WERI-Rb-1 (cell line): ENCODE results near the gene MUC5B.

Experiments used
- DNase-seq: peaks from one replicate; pipeline ENCODE4 v3.0.0-alpha.2; 2020
- H3K27ac ChIP-seq: fragments of 250-450 bp; sonication (Bioruptor Pico); 2 replicates; pipeline ENCODE4 v1.5.1; 2020; ENCODE audit warnings: mild to moderate bottlenecking, moderate library complexity
- H3K27me3 ChIP-seq: fragments of 250-450 bp; sonication (Bioruptor Pico); 2 replicates; pipeline ENCODE4 v1.5.1; 2021; ENCODE audit warnings: mild to moderate bottlenecking, low read depth, moderate library complexity; ENCODE audit not compliant: insufficient read depth, severe bottlenecking
- H3K36me3 ChIP-seq: fragments of 250-450 bp; sonication (Bioruptor Pico); 2 replicates; pipeline ENCODE4 v1.5.1; 2020; ENCODE audit warnings: mild to moderate bottlenecking, moderate library complexity
- H3K4me3 ChIP-seq: 2 replicates; pipeline ENCODE4 v1.5.1; 2011; ENCODE audit warnings: low read depth, mild to moderate bottlenecking, control low read depth, low read length
- H3K9me3 ChIP-seq: fragments of 250-450 bp; sonication (Bioruptor Pico); 2 replicates; pipeline ENCODE4 v1.5.1; 2021; ENCODE audit warnings: mild to moderate bottlenecking, moderate library complexity; ENCODE audit not compliant: severe bottlenecking
- TF ChIP-seq, protein P1 (sequence below): IDR thresholded peaks from 2 replicates; pipeline ENCODE4 v1.5.1; 2011; ENCODE audit warnings: low read depth, mild to moderate bottlenecking, control low read depth, inconsistent platforms, low read length

The MUC5B gene

DNA sequence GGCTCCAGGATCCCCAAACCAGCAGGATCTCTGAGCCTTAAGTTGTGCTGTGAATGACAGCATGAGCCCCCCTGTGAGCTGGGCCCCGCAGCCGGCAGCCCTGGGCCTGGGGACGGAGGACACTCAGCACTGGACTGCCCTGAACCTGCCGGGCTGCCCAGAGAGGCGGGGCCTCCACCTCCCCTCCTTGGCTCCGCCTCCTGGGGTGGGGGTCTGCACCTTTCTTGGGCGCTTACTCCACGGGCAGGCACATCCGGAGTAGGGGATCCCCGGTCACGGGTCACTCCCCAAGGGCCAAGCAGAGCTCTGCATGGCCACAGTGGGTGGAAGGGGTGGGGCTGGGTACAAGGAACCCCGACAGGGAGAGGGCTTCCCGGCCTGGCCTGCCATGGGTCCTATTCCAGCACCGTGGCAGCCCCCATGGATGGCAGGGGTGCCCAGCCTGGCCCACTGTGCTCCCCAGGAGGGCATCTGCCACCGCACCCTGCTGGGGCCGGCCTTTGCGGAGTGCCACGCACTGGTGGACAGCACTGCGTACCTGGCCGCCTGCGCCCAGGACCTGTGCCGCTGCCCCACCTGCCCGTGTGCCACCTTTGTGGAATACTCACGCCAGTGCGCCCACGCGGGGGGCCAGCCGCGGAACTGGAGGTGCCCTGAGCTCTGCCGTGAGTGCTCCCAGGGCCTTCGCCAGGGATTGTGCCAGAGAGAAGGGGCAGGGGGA lies 5.4 kb downstream of the MUC5B start:
- H3K27me3 ChIP-seq: no peaks in the 10 kb centered on the region
- H3K27ac ChIP-seq: no peak overlapping the region
- no peaks in the 10 kb centered on the region for H3K36me3 ChIP-seq
- no peak overlapping the region for H3K4me3 ChIP-seq
- H3K9me3 ChIP-seq: no peaks in the 10 kb centered on the region
- DNase-seq: no peak
- TF ChIP-seq, protein P1, sequence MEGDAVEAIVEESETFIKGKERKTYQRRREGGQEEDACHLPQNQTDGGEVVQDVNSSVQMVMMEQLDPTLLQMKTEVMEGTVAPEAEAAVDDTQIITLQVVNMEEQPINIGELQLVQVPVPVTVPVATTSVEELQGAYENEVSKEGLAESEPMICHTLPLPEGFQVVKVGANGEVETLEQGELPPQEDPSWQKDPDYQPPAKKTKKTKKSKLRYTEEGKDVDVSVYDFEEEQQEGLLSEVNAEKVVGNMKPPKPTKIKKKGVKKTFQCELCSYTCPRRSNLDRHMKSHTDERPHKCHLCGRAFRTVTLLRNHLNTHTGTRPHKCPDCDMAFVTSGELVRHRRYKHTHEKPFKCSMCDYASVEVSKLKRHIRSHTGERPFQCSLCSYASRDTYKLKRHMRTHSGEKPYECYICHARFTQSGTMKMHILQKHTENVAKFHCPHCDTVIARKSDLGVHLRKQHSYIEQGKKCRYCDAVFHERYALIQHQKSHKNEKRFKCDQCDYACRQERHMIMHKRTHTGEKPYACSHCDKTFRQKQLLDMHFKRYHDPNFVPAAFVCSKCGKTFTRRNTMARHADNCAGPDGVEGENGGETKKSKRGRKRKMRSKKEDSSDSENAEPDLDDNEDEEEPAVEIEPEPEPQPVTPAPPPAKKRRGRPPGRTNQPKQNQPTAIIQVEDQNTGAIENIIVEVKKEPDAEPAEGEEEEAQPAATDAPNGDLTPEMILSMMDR: no peak

DNA sequence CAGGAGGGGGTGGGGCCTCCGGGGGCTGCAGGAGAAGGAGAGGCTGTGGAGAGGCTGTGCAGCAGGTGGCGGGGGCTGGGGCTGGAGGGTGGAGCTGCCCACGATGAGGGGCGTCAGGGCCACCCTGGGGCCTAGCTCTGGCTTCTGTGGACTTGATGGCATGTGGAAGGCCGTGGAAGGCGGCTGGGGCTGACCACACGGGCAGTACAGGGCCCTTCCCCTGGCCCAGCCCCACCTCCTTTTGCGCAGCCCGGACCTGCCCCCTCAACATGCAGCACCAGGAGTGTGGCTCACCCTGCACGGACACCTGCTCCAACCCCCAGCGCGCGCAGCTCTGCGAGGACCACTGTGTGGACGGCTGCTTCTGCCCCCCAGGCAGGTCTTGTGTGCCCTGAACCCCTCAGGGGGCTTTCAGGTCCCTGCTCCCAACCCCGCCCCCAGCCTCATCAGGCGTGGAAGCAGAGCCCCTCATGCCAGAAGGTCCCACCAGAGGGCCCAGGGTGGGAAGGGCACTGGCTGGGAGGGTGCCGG lies 6.1 kb downstream of the MUC5B start:
- H3K27ac ChIP-seq: no peak overlapping the region
- H3K9me3 ChIP-seq: no peaks in the 10 kb centered on the region
- TF ChIP-seq, protein P1: no peak
- H3K4me3 ChIP-seq: no peak overlapping the region
- DNase-seq: no peak
- no peaks in the 10 kb centered on the region for H3K27me3 ChIP-seq
- H3K36me3 ChIP-seq: no peaks in the 10 kb centered on the region

DNA sequence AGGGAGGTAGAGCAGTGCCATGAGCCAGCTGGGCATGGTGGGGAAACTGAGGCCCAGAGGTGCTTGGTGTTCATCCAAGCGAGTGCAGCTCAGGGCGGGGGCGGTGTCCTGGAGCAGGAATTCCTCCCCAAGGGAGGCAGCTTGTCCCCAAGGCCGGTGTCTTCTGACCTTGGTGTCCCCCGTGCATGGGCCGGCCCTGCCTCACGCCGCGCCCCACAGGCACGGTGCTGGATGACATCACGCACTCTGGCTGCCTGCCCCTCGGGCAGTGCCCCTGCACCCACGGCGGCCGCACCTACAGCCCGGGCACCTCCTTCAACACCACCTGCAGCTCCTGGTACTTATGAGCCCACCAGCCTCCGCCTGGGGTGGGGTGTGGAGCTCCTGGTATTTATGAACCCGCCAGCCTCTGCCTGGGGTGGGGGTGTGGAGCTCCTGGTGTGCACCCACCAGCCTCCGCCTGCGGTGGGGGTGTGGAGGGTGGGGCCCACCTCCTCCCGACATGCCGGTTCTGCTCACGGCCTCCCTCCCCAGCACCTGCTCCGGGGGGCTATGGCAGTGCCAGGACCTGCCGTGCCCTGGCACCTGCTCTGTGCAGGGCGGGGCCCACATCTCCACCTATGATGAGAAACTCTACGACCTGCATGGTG lies 6.7 kb downstream of the MUC5B start:
- H3K9me3 ChIP-seq: no peaks in the 10 kb centered on the region
- no peak overlapping the region for H3K4me3 ChIP-seq
- H3K27ac ChIP-seq: no peak overlapping the region
- H3K36me3 ChIP-seq: no peaks in the 10 kb centered on the region
- TF ChIP-seq, protein P1: no peak
- DNase-seq: peak; percentile 4
- no peaks in the 10 kb centered on the region for H3K27me3 ChIP-seq

DNA sequence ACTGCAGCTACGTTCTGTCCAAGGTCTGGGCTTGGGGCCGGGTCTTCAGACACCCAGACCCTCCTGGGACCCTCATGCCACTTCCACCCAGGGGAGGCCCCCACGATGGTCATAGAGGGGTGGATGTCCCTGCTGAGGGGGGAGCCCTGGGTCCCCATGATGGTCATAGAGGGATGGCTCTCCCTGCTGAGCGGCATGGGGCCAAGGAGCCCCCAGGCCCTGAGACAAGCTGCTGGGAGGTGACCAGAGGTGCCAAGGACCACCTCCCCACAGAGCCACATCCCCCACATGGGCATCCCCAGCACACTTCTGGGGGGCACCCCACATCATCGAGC lies 7.2 kb downstream of the MUC5B start:
- peak; percentile 6 for DNase-seq
- no peaks in the 10 kb centered on the region for H3K36me3 ChIP-seq

DNA sequence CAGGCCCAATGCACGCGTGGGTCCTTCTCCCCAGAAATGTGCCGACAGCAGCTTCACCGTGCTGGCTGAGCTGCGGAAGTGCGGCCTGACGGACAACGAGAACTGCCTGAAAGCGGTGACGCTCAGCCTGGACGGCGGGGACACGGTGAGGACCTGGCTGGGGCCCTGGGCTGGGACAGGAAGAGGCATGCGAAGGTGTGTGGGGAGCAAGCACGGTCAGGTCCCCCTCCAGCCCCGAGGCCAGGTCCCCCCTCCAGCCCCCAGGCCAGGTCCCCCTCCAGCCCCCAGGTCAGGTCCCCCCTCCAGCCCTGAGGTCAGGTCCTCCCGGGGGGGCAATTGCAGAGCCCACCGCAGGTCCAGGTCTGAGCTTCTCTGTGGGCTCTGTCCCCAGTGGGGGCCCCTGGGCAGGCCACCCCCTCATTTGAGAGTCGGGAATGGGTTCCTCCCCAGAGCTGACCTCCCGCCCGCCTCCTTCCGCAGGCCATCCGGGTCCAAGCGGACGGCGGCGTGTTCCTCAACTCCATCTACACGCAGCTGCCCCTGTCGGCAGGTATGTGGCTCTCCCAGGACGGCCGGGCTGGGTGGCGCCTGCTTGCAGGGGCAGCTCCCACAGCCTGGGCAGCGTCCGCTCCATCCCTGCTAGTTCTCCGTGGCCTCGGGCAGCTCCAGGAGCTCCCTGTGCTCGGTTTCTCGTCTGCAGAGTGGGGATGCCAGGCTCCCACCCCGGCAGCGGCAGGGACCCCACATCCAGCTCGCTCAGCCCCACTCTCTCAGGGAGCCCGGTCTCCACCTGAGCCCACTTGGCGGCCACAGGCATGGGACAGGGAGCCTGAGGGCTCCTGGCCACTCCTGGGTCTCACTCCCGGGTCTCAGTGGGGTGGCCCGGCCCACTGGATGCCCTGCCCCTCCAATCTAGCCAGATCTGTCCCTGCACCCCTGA lies 7.9 kb downstream of the MUC5B start:
- no peak overlapping the region for H3K4me3 ChIP-seq
- H3K9me3 ChIP-seq: no peaks in the 10 kb centered on the region
- H3K27ac ChIP-seq: no peak overlapping the region
- TF ChIP-seq, protein P1: no peak
- H3K27me3 ChIP-seq: no peaks in the 10 kb centered on the region
- peak; percentile 4 for DNase-seq
- H3K36me3 ChIP-seq: no peaks in the 10 kb centered on the region

More for the DNA sequence above, 7.2 kb downstream of the MUC5B start:
- no peaks in the 10 kb centered on the region for H3K27me3 ChIP-seq
- TF ChIP-seq, protein P1: no peak
- H3K4me3 ChIP-seq: no peak overlapping the region
- H3K9me3 ChIP-seq: no peaks in the 10 kb centered on the region
- no peak overlapping the region for H3K27ac ChIP-seq
